Esophagus squamous epithelium (tissue), 5 donors: ENCODE data around the gene GMDS. TPM values are rescaled to one million over a fixed set of nuclear protein-coding genes. Genes with fewer than 3 reads are reported as not detected.

Source experiments
- DNase-seq: peaks from one replicate; lab custom pipeline; 2025; lab: John Stamatoyannopoulos, UW
- H3K27ac ChIP-seq, 4 donors: fragments of 200-600 bp; sonication (generic); one replicate each; pipeline ENCODE4 v1.5.1; 2016 to 2019; ENCODE audit warnings: mild to moderate bottlenecking in 1 of 4
- H3K27me3 ChIP-seq, 4 donors: fragments of 200-600 bp; sonication (generic); 1 replicate in 3 of 4; 2 replicates in 1 of 4; pipeline versions ENCODE4 v1.5.1 to v1.6.0; 2017 to 2021; ENCODE audit warnings: antibody characterized with exemption in 1 of 4
- H3K36me3 ChIP-seq, 3 donors: fragments of 200-600 bp; sonication (generic); one replicate each; pipeline ENCODE4 v1.5.1; 2016 to 2019
- H3K4me1 ChIP-seq, 3 donors: fragments of 200-600 bp; sonication (generic); one replicate each; pipeline ENCODE4 v1.5.1; 2017 to 2019
- H3K4me3 ChIP-seq, 4 donors: fragments of 200-600 bp; sonication (generic); 1 replicate in 3 of 4; 2 replicates in 1 of 4; pipeline ENCODE4 v1.5.1; 2016 to 2019; ENCODE audit warnings: mild to moderate bottlenecking in 2 of 4, moderate library complexity in 1 of 4
- H3K9me3 ChIP-seq, 3 donors: fragments of 200-600 bp; sonication (generic); one replicate each; pipeline ENCODE4 v1.5.1; 2016 to 2019
- POLR2A ChIP-seq, 4 donors: fragments of 450-650 bp; IDR thresholded peaks; one replicate each; pipeline ENCODE4 v1.6.1; 2017; ENCODE audit warnings: antibody characterized with exemption in 4 of 4, mild to moderate bottlenecking in 4 of 4, moderate library complexity in 3 of 4
- WGBS, 2 donors: methylation state at CpG; one replicate each; pipeline ENCODE4 v1.1.5; 2018; 5-methylcytosine and 5-hydroxymethylcytosine counted together
- intact Hi-C: fragments of 100-400 bp; cut with DNase I; formaldehyde crosslinking; loops from one replicate; pipeline ENCODE4 v1.15.0; 2022
- total RNA-seq, 4 donors: library from RNA; depleted of rRNA; stranded (reverse); fragments of >200 nt; gene quantifications; one replicate each; pipeline ENCODE4 v1.1.0, GENCODE V29; 2016
- TF ChIP-seq, protein P1 (sequence below), 6 experiments: fragments of 450-650 bp in 4 of 6; fragments of 200-600 bp in 2 of 6; sonication (generic) in 2 of 6; IDR thresholded peaks; one replicate each; pipeline ENCODE4 v1.5.1; 2016 to 2019; ENCODE audit warnings: antibody characterized with exemption in 6 of 6, mild to moderate bottlenecking in 4 of 6, moderate library complexity in 4 of 6
- donor health status: DM: yes; HTN: yes; CAD: no.

GMDS gene
- total RNA-seq, 4 donors from 2014 or later = 17.9 to 58.7 (median 36.7) TPM

DNA sequence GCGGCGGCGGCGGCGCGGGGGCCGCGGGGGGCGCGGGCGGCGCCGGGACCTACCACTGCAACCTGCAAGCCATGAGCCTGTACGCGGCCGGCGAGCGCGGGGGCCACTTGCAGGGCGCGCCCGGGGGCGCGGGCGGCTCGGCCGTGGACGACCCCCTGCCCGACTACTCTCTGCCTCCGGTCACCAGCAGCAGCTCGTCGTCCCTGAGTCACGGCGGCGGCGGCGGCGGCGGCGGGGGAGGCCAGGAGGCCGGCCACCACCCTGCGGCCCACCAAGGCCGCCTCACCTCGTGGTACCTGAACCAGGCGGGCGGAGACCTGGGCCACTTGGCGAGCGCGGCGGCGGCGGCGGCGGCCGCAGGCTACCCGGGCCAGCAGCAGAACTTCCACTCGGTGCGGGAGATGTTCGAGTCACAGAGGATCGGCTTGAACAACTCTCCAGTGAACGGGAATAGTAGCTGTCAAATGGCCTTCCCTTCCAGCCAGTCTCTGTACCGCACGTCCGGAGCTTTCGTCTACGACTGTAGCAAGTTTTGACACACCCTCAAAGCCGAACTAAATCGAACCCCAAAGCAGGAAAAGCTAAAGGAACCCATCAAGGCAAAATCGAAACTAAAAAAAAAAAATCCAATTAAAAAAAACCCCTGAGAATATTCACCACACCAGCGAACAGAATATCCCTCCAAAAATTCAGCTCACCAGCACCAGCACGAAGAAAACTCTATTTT is 633.7 kb downstream of the GMDS start:
- no peaks in the 10 kb centered on the region for H3K9me3 ChIP-seq
- intact Hi-C loops = no loop called here
- no peaks in the 10 kb centered on the region for H3K36me3 ChIP-seq
- H3K27ac ChIP-seq = peak overlapping the region; percentile 50 to 96 (median 89)
- H3K4me1 ChIP-seq = peaks cover 19 to 76% (median 43%) of the 10 kb centered on the region in 3 donors
- WGBS, 2 donors = 2 to 8% methylated on average over 11 to 14 of the region's 71 CpGs
- TF ChIP-seq, protein P1, sequence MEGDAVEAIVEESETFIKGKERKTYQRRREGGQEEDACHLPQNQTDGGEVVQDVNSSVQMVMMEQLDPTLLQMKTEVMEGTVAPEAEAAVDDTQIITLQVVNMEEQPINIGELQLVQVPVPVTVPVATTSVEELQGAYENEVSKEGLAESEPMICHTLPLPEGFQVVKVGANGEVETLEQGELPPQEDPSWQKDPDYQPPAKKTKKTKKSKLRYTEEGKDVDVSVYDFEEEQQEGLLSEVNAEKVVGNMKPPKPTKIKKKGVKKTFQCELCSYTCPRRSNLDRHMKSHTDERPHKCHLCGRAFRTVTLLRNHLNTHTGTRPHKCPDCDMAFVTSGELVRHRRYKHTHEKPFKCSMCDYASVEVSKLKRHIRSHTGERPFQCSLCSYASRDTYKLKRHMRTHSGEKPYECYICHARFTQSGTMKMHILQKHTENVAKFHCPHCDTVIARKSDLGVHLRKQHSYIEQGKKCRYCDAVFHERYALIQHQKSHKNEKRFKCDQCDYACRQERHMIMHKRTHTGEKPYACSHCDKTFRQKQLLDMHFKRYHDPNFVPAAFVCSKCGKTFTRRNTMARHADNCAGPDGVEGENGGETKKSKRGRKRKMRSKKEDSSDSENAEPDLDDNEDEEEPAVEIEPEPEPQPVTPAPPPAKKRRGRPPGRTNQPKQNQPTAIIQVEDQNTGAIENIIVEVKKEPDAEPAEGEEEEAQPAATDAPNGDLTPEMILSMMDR (IDR thresholded peaks at IDR 0.05) = no peak
- TF ChIP-seq POLR2A (IDR thresholded peaks at IDR 0.05) = no peak
- H3K27me3 ChIP-seq = peaks cover 4 to 99% (median 27%) of the 10 kb centered on the region in 4 donors
- H3K4me3 ChIP-seq = peak overlapping the region; percentile 57 to 83 (median 63)
- DNase-seq = no peak

DNA sequence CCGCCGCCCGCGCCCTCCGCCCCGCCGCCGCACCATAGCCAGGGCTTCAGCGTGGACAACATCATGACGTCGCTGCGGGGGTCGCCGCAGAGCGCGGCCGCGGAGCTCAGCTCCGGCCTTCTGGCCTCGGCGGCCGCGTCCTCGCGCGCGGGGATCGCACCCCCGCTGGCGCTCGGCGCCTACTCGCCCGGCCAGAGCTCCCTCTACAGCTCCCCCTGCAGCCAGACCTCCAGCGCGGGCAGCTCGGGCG is 634.2 kb downstream of the GMDS start:
- intact Hi-C loops = no loop called here
- TF ChIP-seq, protein P1 (IDR thresholded peaks at IDR 0.05) = peak in 1 of 6 experiments; percentile 16
- no peak for TF ChIP-seq POLR2A (IDR thresholded peaks at IDR 0.05)
- Histone ChIP-seq H3K9me3 (no peaks in the 10 kb centered on the region), H3K27ac (peak overlapping the region; percentile 85 to 96 (median 89)), H3K4me3 (peak overlapping the region; percentile 57 to 83 (median 63)), H3K27me3 (peaks cover 4 to 99% (median 32%) of the 10 kb centered on the region in 4 donors), H3K36me3 (no peaks in the 10 kb centered on the region), H3K4me1 (peaks cover 19 to 81% (median 43%) of the 10 kb centered on the region in 3 donors)
- WGBS, 2 donors = no CpG with 5 or more reads among the region's 38 CpGs
- DNase-seq = no peak

DNA sequence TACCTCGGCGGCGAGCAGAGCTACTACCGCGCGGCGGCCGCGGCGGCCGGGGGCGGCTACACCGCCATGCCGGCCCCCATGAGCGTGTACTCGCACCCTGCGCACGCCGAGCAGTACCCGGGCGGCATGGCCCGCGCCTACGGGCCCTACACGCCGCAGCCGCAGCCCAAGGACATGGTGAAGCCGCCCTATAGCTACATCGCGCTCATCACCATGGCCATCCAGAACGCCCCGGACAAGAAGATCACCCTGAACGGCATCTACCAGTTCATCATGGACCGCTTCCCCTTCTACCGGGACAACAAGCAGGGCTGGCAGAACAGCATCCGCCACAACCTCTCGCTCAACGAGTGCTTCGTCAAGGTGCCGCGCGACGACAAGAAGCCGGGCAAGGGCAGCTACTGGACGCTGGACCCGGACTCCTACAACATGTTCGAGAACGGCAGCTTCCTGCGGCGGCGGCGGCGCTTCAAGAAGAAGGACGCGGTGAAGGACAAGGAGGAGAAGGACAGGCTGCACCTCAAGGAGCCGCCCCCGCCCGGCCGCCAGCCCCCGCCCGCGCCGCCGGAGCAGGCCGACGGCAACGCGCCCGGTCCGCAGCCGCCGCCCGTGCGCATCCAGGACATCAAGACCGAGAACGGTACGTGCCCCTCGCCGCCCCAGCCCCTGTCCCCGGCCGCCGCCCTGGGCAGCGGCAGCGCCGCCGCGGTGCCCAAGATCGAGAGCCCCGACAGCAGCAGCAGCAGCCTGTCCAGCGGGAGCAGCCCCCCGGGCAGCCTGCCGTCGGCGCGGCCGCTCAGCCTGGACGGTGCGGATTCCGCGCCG is 634.7 kb downstream of the GMDS start:
- H3K4me3 ChIP-seq = peak overlapping the region; percentile 57 to 83 (median 63)
- no peak for TF ChIP-seq POLR2A (IDR thresholded peaks at IDR 0.05)
- TF ChIP-seq, protein P1 (IDR thresholded peaks at IDR 0.05) = no peak
- no peak for DNase-seq
- H3K27ac ChIP-seq = peak overlapping the region; percentile 85 to 96 (median 89)
- H3K36me3 ChIP-seq = no peaks in the 10 kb centered on the region
- H3K4me1 ChIP-seq = peaks cover 19 to 86% (median 43%) of the 10 kb centered on the region in 3 donors
- H3K9me3 ChIP-seq = no peaks in the 10 kb centered on the region
- 0% methylated on average over 16 of the region's 101 CpGs; no CpG with 5 or more reads in 1 of the 2 donors for WGBS, 2 donors
- intact Hi-C loops = no loop called here
- H3K27me3 ChIP-seq = peaks cover 4 to 99% (median 35%) of the 10 kb centered on the region in 4 donors

DNA sequence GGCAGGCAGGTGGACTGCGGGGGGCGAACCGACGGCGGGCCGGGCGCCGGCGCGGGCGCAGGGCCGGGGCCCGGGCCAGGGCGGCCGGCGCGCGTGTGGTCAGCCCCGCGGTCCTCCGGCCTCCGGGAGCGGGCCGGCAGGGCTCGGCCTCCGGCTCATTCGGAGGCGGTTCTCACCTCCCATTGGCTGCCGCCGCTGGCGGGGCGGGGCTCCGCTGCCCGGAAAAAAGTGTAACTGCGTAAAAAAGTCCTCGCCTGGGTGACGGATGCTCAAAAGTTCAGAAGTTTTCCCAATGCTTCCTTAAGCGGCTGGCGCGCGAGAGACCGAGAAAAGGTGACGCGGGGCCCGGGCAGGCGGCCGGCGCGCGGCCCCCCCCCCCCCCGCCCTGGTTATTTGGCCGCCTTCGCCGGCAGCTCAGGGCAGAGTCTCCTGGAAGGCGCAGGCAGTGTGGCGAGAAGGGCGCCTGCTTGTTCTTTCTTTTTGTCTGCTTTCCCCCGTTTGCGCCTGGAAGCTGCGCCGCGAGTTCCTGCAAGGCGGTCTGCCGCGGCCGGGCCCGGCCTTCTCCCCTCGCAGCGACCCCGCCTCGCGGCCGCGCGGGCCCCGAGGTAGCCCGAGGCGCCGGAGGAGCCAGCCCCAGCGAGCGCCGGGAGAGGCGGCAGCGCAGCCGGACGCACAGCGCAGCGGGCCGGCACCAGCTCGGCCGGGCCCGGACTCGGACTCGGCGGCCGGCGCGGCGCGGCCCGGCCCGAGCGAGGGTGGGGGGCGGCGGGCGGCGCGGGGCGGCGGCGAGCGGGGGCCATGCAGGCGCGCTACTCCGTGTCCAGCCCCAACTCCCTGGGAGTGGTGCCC is 635.5 kb downstream of the GMDS start, which contains the start of gene FOXC1:
TSS of gene FOXC1 (plus strand) at position 268 of the 849 bp plus-strand sequence. CDS start at position 799, 531 bp downstream.
- Histone ChIP-seq H3K9me3 (no peaks in the 10 kb centered on the region), H3K27ac (peak within 1 kb of the TSS; percentile 85 to 96 (median 89)), H3K27me3 (peaks cover 12 to 99% (median 39%) of the 10 kb centered on the region in 4 donors), H3K4me3 (peak within 1 kb of the TSS; percentile 57 to 83 (median 63)), H3K36me3 (no peaks in the 10 kb centered on the region), H3K4me1 (peaks cover 24 to 90% (median 48%) of the 10 kb centered on the region in 3 donors)
- 0% methylated on average over 25 of the region's 115 CpGs; no CpG with 5 or more reads in 1 of the 2 donors for WGBS, 2 donors
- intact Hi-C loops = loop anchor here (10.0 kb wide), 2 partner anchors 505 to 845 kb away; no protein-coding TSS in a partner anchor
- DNase-seq = no peak
- TF ChIP-seq POLR2A (IDR thresholded peaks at IDR 0.05) = peak in 1 of 4 donors; percentile 59
- TF ChIP-seq, protein P1 (IDR thresholded peaks at IDR 0.05) = no peak
